ENCODE measurements around the gene TMEM203. TPM values are rescaled to one million over a fixed set of nuclear protein-coding genes. Genes with fewer than 3 reads are reported as not detected.

Gene TMEM203
- total RNA-seq, 1 donor from 2014 or later = 47.6 TPM

GRCh38 chr9:137233143-137233980 is 27.9 kb upstream of the TMEM203 start:
- intact Hi-C loops (cut with micrococcal nuclease) = no loop called here
- TF ChIP-seq CTCF (IDR thresholded peaks at IDR 0.05; ENCODE audit: borderline replicate concordance) = no peak
- Histone ChIP-seq H3K4me3 (no peak overlapping the region), H3K27me3 (ENCODE audit: low read depth) (peaks cover 75% of the 10 kb centered on the region), H3K36me3 (no peaks in the 10 kb centered on the region), H3K9me3 (replicated peaks) (no peaks in the 10 kb centered on the region), H3K4me1 (peaks cover 31% of the 10 kb centered on the region), H3K27ac (replicated peaks) (no peak overlapping the region)
- DNase-seq = no peak

- H3K9me3 ChIP-seq (replicated peaks) = no peaks in the 10 kb centered on the region
- H3K36me3 ChIP-seq = no peaks in the 10 kb centered on the region
- no peak for TF ChIP-seq CTCF (IDR thresholded peaks at IDR 0.05; ENCODE audit: borderline replicate concordance)
- peaks cover 79% of the 10 kb centered on the region for H3K27me3 ChIP-seq (ENCODE audit: low read depth)
- peaks cover 23% of the 10 kb centered on the region for H3K4me1 ChIP-seq
- no peak for DNase-seq
- no peak overlapping the region for H3K27ac ChIP-seq (replicated peaks)
- no peak overlapping the region for H3K4me3 ChIP-seq
- intact Hi-C loops (cut with micrococcal nuclease) = no loop called here
Measured at GRCh38 chr9:137232510-137232909, 27.1 kb upstream of the TMEM203 start.

GRCh38 chr9:137232101-137232500 is 26.7 kb upstream of the TMEM203 start:
- no peak for DNase-seq
- H3K9me3 ChIP-seq (replicated peaks) = no peaks in the 10 kb centered on the region
- no peaks in the 10 kb centered on the region for H3K36me3 ChIP-seq
- H3K27me3 ChIP-seq (ENCODE audit: low read depth) = peaks cover 79% of the 10 kb centered on the region
- no peak overlapping the region for H3K27ac ChIP-seq (replicated peaks)
- intact Hi-C loops (cut with micrococcal nuclease) = no loop called here
- H3K4me1 ChIP-seq = peaks cover 23% of the 10 kb centered on the region
- no peak for TF ChIP-seq CTCF (IDR thresholded peaks at IDR 0.05; ENCODE audit: borderline replicate concordance)
- no peak overlapping the region for H3K4me3 ChIP-seq

GRCh38 chr9:137231372-137232039 is 26.1 kb upstream of the TMEM203 start:
- Histone ChIP-seq H3K4me3 (no peak overlapping the region), H3K9me3 (replicated peaks) (no peaks in the 10 kb centered on the region), H3K4me1 (peaks cover 18% of the 10 kb centered on the region), H3K27ac (replicated peaks) (no peak overlapping the region), H3K36me3 (no peaks in the 10 kb centered on the region), H3K27me3 (ENCODE audit: low read depth) (peaks cover 79% of the 10 kb centered on the region)
- no peak for DNase-seq
- no peak for TF ChIP-seq CTCF (IDR thresholded peaks at IDR 0.05; ENCODE audit: borderline replicate concordance)
- intact Hi-C loops (cut with micrococcal nuclease) = no loop called here

GRCh38 chr9:137230705-137231371 is 25.4 kb upstream of the TMEM203 start, which contains the start of gene SLC34A3:
SLC34A3 (plus strand) TSS chr9:137230901; CDS start chr9:137231703, 802 bp downstream.
- H3K4me3 ChIP-seq = no peak within 1 kb of the TSS
- no peak for DNase-seq
- no peaks in the 10 kb centered on the region for H3K9me3 ChIP-seq (replicated peaks)
- no peaks in the 10 kb centered on the region for H3K36me3 ChIP-seq
- no peak for TF ChIP-seq CTCF (IDR thresholded peaks at IDR 0.05; ENCODE audit: borderline replicate concordance)
- H3K4me1 ChIP-seq = peaks cover 11% of the 10 kb centered on the region
- H3K27me3 ChIP-seq (ENCODE audit: low read depth) = peaks cover 79% of the 10 kb centered on the region
- intact Hi-C loops (cut with micrococcal nuclease) = no loop called here
- H3K27ac ChIP-seq (replicated peaks) = no peak within 1 kb of the TSS

Measured in left ventricle myocardium inferior (tissue), 1 donor.